ENCODE results near the gene ZNF516. TPM values are rescaled to one million over a fixed set of nuclear protein-coding genes. Genes with fewer than 3 reads are reported as not detected.

Gene ZNF516
- total RNA-seq, 1 donor from 2014 or later, result 11.5 TPM

DNA sequence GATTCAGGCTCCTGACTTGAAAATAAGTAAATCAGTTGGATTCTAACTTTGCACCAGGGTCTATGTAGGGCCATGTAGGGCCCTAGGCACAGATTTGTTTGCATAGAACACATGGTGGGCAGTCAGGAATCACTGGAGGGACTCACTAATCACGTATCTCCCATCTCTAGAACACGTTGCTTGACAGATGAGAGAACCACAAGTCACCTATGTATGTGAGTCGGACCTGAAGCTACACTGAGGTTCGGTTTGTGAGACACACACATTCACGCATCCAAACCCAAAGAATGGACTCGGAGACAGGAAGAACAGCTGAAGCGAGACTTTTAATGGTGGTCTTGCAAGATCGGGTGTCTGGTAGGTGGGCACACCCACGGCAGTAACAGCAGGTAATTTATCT is 157.0 kb downstream of the ZNF516 start:
- H3K27me3 ChIP-seq (ENCODE audit: low read depth), result no peaks in the 10 kb centered on the region
- H3K27ac ChIP-seq (replicated peaks), result no peak overlapping the region
- intact Hi-C loops (cut with micrococcal nuclease), result no loop called here
- no peak for DNase-seq
- no peaks in the 10 kb centered on the region for H3K36me3 ChIP-seq
- peaks cover 30% of the 10 kb centered on the region for H3K9me3 ChIP-seq (replicated peaks)
- TF ChIP-seq, protein P1, sequence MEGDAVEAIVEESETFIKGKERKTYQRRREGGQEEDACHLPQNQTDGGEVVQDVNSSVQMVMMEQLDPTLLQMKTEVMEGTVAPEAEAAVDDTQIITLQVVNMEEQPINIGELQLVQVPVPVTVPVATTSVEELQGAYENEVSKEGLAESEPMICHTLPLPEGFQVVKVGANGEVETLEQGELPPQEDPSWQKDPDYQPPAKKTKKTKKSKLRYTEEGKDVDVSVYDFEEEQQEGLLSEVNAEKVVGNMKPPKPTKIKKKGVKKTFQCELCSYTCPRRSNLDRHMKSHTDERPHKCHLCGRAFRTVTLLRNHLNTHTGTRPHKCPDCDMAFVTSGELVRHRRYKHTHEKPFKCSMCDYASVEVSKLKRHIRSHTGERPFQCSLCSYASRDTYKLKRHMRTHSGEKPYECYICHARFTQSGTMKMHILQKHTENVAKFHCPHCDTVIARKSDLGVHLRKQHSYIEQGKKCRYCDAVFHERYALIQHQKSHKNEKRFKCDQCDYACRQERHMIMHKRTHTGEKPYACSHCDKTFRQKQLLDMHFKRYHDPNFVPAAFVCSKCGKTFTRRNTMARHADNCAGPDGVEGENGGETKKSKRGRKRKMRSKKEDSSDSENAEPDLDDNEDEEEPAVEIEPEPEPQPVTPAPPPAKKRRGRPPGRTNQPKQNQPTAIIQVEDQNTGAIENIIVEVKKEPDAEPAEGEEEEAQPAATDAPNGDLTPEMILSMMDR (IDR thresholded peaks at IDR 0.05; ENCODE audit: borderline replicate concordance), result no peak
- no peaks in the 10 kb centered on the region for H3K4me1 ChIP-seq
- H3K4me3 ChIP-seq, result no peak overlapping the region

DNA sequence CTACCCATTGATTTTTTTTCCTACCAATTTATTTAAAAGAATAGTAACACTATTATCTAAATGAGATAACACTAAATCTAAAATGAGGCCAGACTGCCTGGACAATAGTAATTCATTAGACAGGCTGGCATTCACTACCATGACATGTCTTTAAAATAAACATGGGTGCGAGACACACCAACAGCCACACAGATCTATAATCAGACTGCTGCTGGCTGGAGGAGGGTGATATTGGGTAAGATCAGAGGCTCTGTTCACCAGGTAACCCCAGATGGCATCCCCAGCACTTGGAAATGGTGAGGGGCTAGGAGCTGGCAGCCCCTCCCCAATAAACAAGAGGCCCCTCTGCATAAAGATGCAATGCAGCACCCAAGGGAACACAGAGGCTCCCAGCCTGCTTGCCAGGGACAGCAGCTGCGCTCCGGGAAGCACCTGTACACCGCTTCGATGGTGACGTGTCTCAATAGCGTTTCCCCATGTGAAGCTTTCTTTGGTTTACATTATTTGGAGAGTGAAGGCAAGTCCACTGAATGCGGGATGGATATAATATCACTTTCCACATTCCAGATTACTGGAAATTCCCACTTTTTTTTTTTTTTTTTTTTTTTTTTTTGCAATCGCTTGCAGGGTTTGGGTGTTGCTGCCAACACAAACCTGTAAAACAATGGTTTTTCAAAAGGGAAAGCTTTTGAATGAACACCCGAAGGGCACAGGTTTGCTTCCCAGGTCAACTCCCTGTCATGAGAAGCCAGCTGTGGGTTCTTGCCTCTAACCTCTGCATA is 159.0 kb downstream of the ZNF516 start:
- Histone ChIP-seq H3K4me1 (no peaks in the 10 kb centered on the region), H3K27ac (replicated peaks) (no peak overlapping the region), H3K9me3 (replicated peaks) (peaks cover 41% of the 10 kb centered on the region), H3K36me3 (no peaks in the 10 kb centered on the region), H3K4me3 (no peak overlapping the region), H3K27me3 (ENCODE audit: low read depth) (no peaks in the 10 kb centered on the region)
- no peak for DNase-seq
- intact Hi-C loops (cut with micrococcal nuclease), result no loop called here
- TF ChIP-seq, protein P1 (IDR thresholded peaks at IDR 0.05; ENCODE audit: borderline replicate concordance), result no peak

DNA sequence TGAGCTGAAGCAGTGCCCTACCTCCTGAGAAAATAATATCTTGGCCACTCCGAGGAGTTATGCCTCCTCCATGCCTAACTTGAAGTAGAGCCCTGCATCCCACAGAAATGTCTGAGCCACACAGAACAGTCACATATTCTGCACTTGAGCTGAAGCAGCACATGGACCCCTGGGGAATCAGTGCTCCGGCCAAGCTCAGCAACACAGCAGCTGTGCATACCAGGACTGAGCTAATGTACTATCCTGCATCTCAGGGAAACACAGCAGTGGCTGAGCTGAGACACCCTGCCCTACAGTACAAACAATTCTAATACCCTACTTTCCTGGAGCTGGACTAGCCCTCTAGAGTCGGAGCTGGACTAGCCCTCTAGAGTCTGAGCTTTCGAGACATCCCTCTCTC is 166.9 kb downstream of the ZNF516 start:
- Histone ChIP-seq H3K27me3 (ENCODE audit: low read depth) (peaks cover 9% of the 10 kb centered on the region), H3K4me3 (no peak overlapping the region), H3K9me3 (replicated peaks) (peaks cover 42% of the 10 kb centered on the region), H3K4me1 (no peaks in the 10 kb centered on the region), H3K27ac (replicated peaks) (no peak overlapping the region), H3K36me3 (no peaks in the 10 kb centered on the region)
- intact Hi-C loops (cut with micrococcal nuclease), result no loop called here
- no peak for DNase-seq
- TF ChIP-seq, protein P1 (IDR thresholded peaks at IDR 0.05; ENCODE audit: borderline replicate concordance), result no peak

DNA sequence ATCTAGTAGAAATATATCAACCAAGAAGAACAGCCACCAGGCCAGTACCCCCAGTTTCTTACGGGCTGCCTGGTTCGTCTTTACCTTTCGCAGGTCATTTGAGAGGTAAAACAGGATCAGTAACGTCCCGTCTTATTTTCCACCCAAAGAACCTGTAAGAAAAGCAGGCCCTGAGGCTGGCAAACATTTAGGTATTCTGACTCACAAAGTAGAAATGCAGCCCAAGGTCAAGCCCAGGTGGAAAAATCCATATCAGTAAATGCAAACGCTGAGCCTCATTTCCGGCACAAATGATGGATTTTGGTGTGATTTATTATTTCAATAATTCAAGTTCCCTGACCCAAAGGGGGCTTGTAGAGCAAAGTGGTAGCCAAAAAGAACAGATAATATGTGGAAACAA is 171.2 kb downstream of the ZNF516 start:
- H3K27me3 ChIP-seq (ENCODE audit: low read depth), result peaks cover 19% of the 10 kb centered on the region
- TF ChIP-seq, protein P1 (IDR thresholded peaks at IDR 0.05; ENCODE audit: borderline replicate concordance), result no peak
- no peak overlapping the region for H3K4me3 ChIP-seq
- DNase-seq, result no peak
- no peak overlapping the region for H3K27ac ChIP-seq (replicated peaks)
- H3K4me1 ChIP-seq, result no peaks in the 10 kb centered on the region
- no peaks in the 10 kb centered on the region for H3K36me3 ChIP-seq
- intact Hi-C loops (cut with micrococcal nuclease), result no loop called here
- H3K9me3 ChIP-seq (replicated peaks), result peaks cover 5% of the 10 kb centered on the region

DNA sequence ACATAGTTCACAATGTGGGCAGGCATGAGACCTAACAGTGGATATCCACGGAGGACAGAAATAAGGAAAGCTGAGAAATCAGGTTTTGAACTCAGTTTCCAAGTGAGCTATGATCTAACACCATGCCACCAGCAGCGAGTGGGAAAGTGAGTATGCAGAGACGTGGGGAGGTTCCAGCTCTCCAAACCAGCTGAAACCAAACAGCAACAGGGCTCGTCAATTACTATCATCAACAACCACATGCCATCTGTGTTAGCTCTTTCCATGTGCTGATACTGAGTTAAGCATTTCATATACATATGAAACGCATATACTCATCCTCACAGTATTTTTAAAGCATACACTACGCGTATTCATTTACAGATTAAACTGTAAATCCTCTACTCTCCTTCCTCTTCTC is 172.4 kb downstream of the ZNF516 start:
- peaks cover 18% of the 10 kb centered on the region for H3K27me3 ChIP-seq (ENCODE audit: low read depth)
- DNase-seq, result no peak
- H3K9me3 ChIP-seq (replicated peaks), result no peaks in the 10 kb centered on the region
- no peak overlapping the region for H3K27ac ChIP-seq (replicated peaks)
- TF ChIP-seq, protein P1 (IDR thresholded peaks at IDR 0.05; ENCODE audit: borderline replicate concordance), result no peak
- H3K4me3 ChIP-seq, result no peak overlapping the region
- H3K36me3 ChIP-seq, result no peaks in the 10 kb centered on the region
- H3K4me1 ChIP-seq, result no peaks in the 10 kb centered on the region
- intact Hi-C loops (cut with micrococcal nuclease), result no loop called here
